WTC11 (cell line): Measurements from ENCODE around the gene SYT8.

Experiments
- ATF1 ChIP-seq: sonication (generic); formaldehyde crosslinking; IDR thresholded peaks from 2 replicates; pipeline ENCODE4 v1.8.1; 2023; ENCODE audit warnings: mild to moderate bottlenecking, moderate library complexity, missing genetic modification reagents
- GABPB1 ChIP-seq: sonication (generic); formaldehyde crosslinking; IDR thresholded peaks from 2 replicates; pipeline ENCODE4 v1.8.1; 2023; ENCODE audit warnings: mild to moderate bottlenecking, missing genetic modification reagents
- KAT7 ChIP-seq: sonication (generic); formaldehyde crosslinking; IDR thresholded peaks from 2 replicates; pipeline ENCODE4 v1.8.1; 2023; ENCODE audit warnings: missing genetic modification reagents, mild to moderate bottlenecking, borderline replicate concordance
- NR2C2 ChIP-seq: sonication (generic); formaldehyde crosslinking; IDR thresholded peaks from 2 replicates; pipeline ENCODE4 v1.8.0; 2022; ENCODE audit warnings: mild to moderate bottlenecking, missing genetic modification reagents
- ZBTB21 ChIP-seq: sonication (generic); formaldehyde crosslinking; IDR thresholded peaks from 2 replicates; pipeline ENCODE4 v1.8.1; 2023; ENCODE audit warnings: mild to moderate bottlenecking, missing genetic modification reagents, borderline replicate concordance
- TF ChIP-seq, protein P1 (sequence below): fragments of 200-600 bp; IDR thresholded peaks from 2 replicates; pipeline ENCODE4 v1.8.0; 2022; ENCODE audit warnings: antibody characterized with exemption
- TF ChIP-seq, protein P2 (sequence below): sonication (generic); formaldehyde crosslinking; IDR thresholded peaks from 2 replicates; pipeline ENCODE4 v1.8.0; 2022; ENCODE audit warnings: mild to moderate bottlenecking, missing genetic modification reagents

DNA sequence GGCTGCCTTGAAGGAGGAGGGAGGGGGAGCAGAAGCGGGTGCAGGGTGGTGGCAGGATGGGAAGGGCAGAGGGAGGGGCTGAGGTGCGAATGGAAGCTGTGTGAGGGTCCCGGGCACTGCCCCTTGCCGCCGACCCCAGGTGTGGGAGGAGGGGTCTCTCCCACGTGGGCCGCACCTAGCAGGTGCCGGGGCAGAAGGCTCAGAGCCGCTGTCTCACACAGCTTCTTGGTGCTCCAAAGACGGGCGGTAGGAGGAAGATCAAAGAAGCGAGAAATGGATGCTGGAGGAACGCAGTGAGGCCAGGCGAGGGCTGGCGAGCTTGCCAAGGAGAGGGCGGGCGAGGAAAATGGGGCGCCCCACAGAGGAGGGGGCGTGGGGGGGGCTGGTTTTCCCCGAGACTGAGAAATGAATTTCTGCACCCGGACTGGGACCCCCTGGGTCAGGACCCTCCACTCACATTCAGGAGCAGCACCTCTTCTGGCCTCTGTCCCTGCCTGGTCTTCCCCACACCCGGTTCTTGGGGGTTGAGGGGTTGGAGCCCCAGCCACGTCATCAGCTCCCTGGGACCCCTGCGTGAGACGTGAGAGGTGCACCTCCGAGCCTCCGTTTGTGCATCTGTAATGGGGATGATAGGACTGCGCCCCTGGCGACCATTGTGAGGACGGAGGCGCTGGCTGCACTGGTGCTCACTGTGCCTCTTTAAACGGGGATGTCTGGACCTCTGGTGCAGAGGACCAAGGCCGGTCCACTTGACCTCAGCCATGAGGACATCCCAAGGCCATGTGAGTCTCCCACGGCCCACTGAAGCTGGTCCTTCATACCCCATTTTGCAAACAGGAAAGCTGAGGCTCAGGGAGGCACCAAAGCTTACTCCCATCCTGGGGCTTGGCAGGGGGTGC, 34.9 kb downstream of the SYT8 start:
- TF ChIP-seq, protein P1, sequence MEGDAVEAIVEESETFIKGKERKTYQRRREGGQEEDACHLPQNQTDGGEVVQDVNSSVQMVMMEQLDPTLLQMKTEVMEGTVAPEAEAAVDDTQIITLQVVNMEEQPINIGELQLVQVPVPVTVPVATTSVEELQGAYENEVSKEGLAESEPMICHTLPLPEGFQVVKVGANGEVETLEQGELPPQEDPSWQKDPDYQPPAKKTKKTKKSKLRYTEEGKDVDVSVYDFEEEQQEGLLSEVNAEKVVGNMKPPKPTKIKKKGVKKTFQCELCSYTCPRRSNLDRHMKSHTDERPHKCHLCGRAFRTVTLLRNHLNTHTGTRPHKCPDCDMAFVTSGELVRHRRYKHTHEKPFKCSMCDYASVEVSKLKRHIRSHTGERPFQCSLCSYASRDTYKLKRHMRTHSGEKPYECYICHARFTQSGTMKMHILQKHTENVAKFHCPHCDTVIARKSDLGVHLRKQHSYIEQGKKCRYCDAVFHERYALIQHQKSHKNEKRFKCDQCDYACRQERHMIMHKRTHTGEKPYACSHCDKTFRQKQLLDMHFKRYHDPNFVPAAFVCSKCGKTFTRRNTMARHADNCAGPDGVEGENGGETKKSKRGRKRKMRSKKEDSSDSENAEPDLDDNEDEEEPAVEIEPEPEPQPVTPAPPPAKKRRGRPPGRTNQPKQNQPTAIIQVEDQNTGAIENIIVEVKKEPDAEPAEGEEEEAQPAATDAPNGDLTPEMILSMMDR, result no peak
- TF ChIP-seq ATF1 (CRISPR knock-in tag) (no peak), NR2C2 (CRISPR knock-in tag) (no peak), ZBTB21 (CRISPR knock-in tag) (no peak), GABPB1 (CRISPR knock-in tag) (no peak), KAT7 (CRISPR knock-in tag) (no peak)
- TF ChIP-seq, protein P2, sequence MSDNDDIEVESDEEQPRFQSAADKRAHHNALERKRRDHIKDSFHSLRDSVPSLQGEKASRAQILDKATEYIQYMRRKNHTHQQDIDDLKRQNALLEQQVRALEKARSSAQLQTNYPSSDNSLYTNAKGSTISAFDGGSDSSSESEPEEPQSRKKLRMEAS (CRISPR knock-in tag), result no peak
